T-cell (primary cell): ENCODE data around the gene C4BPA. TPM values are rescaled to one million over a fixed set of nuclear protein-coding genes. Genes with fewer than 3 reads are reported as not detected.
A peak's percentile ranks its signal among the peaks of the same experiment; 100 is the strongest.

Experiments used
- ATAC-seq, 4 experiments: fragments of 200-7000 bp in 3 of 4; fragments of 150-1000 bp in 1 of 4; cut with Tn5 transposase; replicated peaks in 1 of 4; 1 replicate in 3 of 4; 2 replicates in 1 of 4; pipeline ENCODE4 v1.10.0; 2021; ENCODE audit warnings: moderate library complexity in 3 of 4, mild to moderate bottlenecking in 2 of 4, moderate number of reproducible peaks in 1 of 4
- CTCF ChIA-PET, 2 donors: fragments of 300-600 bp; sonication (Branson Sonifier 250); formaldehyde crosslinking; loops; one replicate each; lab custom pipeline; 2022; ENCODE audit warnings: antibody characterized with exemption in 2 of 2; lab: Charles Lee
- POLR2A ChIA-PET, 2 donors: fragments of 300-600 bp; sonication (Branson Sonifier 250); formaldehyde crosslinking; loops; one replicate each; lab custom pipeline; 2022; ENCODE audit warnings: antibody characterized with exemption in 2 of 2; lab: Charles Lee
- DNase-seq, 35 experiments: peaks; one replicate each; pipeline versions ENCODE4 v3.0.0 to v3.0.0-alpha.2; 2013 to 2023
- H3K27ac ChIP-seq: one replicate; pipeline ENCODE4 v1.5.1; 2013; ENCODE audit warnings: low read length
- H3K27me3 ChIP-seq, 2 experiments: replicated peaks in 1 of 2; 1 replicate in 1 of 2; 2 replicates in 1 of 2; pipeline versions ENCODE4 v1.6.1 to v1.7.0; 2013; ENCODE audit warnings: low read length in 1 of 2, mixed read lengths in 1 of 2; ENCODE audit not compliant: control insufficient read depth in 2 of 2, insufficient read depth in 2 of 2; ENCODE audit errors: extremely low read depth in 1 of 2
- H3K36me3 ChIP-seq, 2 donors: 1 replicate in 1 of 2; 2 replicates in 1 of 2; pipeline versions ENCODE4 v1.6.1 to v1.7.0; 2013; ENCODE audit warnings: low read length in 1 of 2; ENCODE audit not compliant: control insufficient read depth in 2 of 2, insufficient read depth in 1 of 2; ENCODE audit errors: extremely low read depth in 1 of 2
- H3K4me1 ChIP-seq, 2 experiments: 1 replicate in 1 of 2; 2 replicates in 1 of 2; pipeline versions ENCODE4 v1.6.1 to v1.7.0; 2013; ENCODE audit warnings: low read length in 2 of 2, mixed read lengths in 1 of 2; ENCODE audit not compliant: insufficient read depth in 2 of 2, control insufficient read depth in 1 of 2; ENCODE audit errors: extremely low read depth in 1 of 2
- H3K4me3 ChIP-seq, 2 donors: 1 replicate in 1 of 2; 2 replicates in 1 of 2; pipeline versions ENCODE4 v1.5.1 to v1.7.0; 2013; ENCODE audit warnings: mild to moderate bottlenecking in 2 of 2, low read length in 1 of 2, moderate library complexity in 1 of 2; ENCODE audit not compliant: control insufficient read depth in 1 of 2; ENCODE audit errors: extremely low read depth in 1 of 2
- H3K9me3 ChIP-seq: 2 replicates; pipeline ENCODE4 v1.7.0; 2013
- H3K27ac Mint-ChIP-seq, 2 donors: one replicate each; pipeline ENCODE4 v1.8.0; 2020 to 2021; ENCODE audit warnings: mild to moderate bottlenecking in 2 of 2, mixed read lengths in 2 of 2
- H3K27me3 Mint-ChIP-seq, 2 donors: one replicate each; pipeline ENCODE4 v1.8.0; 2021 to 2022; ENCODE audit warnings: mixed read lengths in 2 of 2
- H3K36me3 Mint-ChIP-seq: one replicate; pipeline ENCODE4 v1.8.0; 2021; ENCODE audit warnings: mixed read lengths
- H3K4me1 Mint-ChIP-seq, 3 donors: one replicate each; pipeline ENCODE4 v1.8.0; 2020 to 2022; ENCODE audit warnings: mixed read lengths in 3 of 3, mild to moderate bottlenecking in 1 of 3
- H3K4me3 Mint-ChIP-seq, 3 donors: one replicate each; pipeline ENCODE4 v1.8.0; 2020 to 2022; ENCODE audit warnings: mild to moderate bottlenecking in 3 of 3, mixed read lengths in 3 of 3, moderate library complexity in 3 of 3
- H3K9me3 Mint-ChIP-seq, 3 donors: one replicate each; pipeline ENCODE4 v1.8.0; 2020 to 2022; ENCODE audit warnings: mixed read lengths in 3 of 3
- WGBS: methylation state at CpG from one replicate; pipeline ENCODE4 v1.1.5; 2013; ENCODE audit warnings: missing lambda C conversion rate; ENCODE audit not compliant: insufficient coverage; 5-methylcytosine and 5-hydroxymethylcytosine counted together
- total RNA-seq, 35 experiments: library from RNA in 6 of 35; stranded (reverse) in 6 of 35; fragments of 120-200 nt in 1 of 35; gene quantifications; one replicate each; pipeline versions ENCODE4 v1.2.1 to v1.2.4 and lab custom pipeline; 2013 to 2026

Gene C4BPA
- total RNA-seq, 5 donors from 2014 or later (not counting 1 experiment from before 2014, with no cell fraction given), result 0.60 to 0.72 (median 0.70) TPM; not detected in 2

- no CpG with 5 or more reads among the region's 4 CpGs for WGBS
- no peaks in the 10 kb centered on the region for H3K27me3 ChIP-seq
- H3K36me3 ChIP-seq, result no peaks in the 10 kb centered on the region
- no peak overlapping the region for H3K27ac ChIP-seq
- Mint-ChIP-seq H3K36me3 (no peaks in the 10 kb centered on the region), H3K4me3 (no peak overlapping the region), H3K27me3 (no peaks in the 10 kb centered on the region), H3K4me1 (peaks cover 0 to 3% (median 0%) of the 10 kb centered on the region in 3 donors), H3K27ac (no peak overlapping the region), H3K9me3 (peaks cover 0 to 4% (median 0%) of the 10 kb centered on the region in 3 donors)
- ATAC-seq (no peak), DNase-seq (no peak)
- POLR2A ChIA-PET, result no interaction called here
- CTCF ChIA-PET, result no interaction called here
- no peaks in the 10 kb centered on the region for H3K9me3 ChIP-seq
- H3K4me1 ChIP-seq, result no peaks in the 10 kb centered on the region
- no peak overlapping the region for H3K4me3 ChIP-seq
Measured at GRCh38 chr1:207172885-207173284, 68.9 kb downstream of the C4BPA start.

GRCh38 chr1:207173396-207173795 is 69.4 kb downstream of the C4BPA start:
- Mint-ChIP-seq H3K9me3 (peaks cover 0 to 4% (median 0%) of the 10 kb centered on the region in 3 donors), H3K4me3 (no peak overlapping the region), H3K36me3 (no peaks in the 10 kb centered on the region), H3K27me3 (no peaks in the 10 kb centered on the region), H3K27ac (no peak overlapping the region), H3K4me1 (peaks cover 0 to 3% (median 0%) of the 10 kb centered on the region in 3 donors)
- POLR2A ChIA-PET, result no interaction called here
- Histone ChIP-seq H3K27me3 (no peaks in the 10 kb centered on the region), H3K4me3 (no peak overlapping the region), H3K27ac (no peak overlapping the region), H3K9me3 (no peaks in the 10 kb centered on the region), H3K36me3 (no peaks in the 10 kb centered on the region), H3K4me1 (no peaks in the 10 kb centered on the region)
- DNase-seq, result no peak
- WGBS, result no CpG with 5 or more reads among the region's 4 CpGs
- CTCF ChIA-PET, result no interaction called here
- ATAC-seq, result no peak

GRCh38 chr1:207174913-207175312 is 70.9 kb downstream of the C4BPA start:
- Histone ChIP-seq H3K4me1 (no peaks in the 10 kb centered on the region), H3K27me3 (no peaks in the 10 kb centered on the region), H3K27ac (no peak overlapping the region), H3K36me3 (no peaks in the 10 kb centered on the region), H3K4me3 (no peak overlapping the region), H3K9me3 (no peaks in the 10 kb centered on the region)
- 93% methylated on average over 2 of the region's 4 CpGs for WGBS
- H3K36me3 Mint-ChIP-seq, result no peaks in the 10 kb centered on the region
- POLR2A ChIA-PET, result no interaction called here
- DNase-seq (no peak), ATAC-seq (no peak)
- no peaks in the 10 kb centered on the region for H3K27me3 Mint-ChIP-seq
- CTCF ChIA-PET, result no interaction called here
- H3K4me1 Mint-ChIP-seq, result peaks cover 0 to 3% (median 0%) of the 10 kb centered on the region in 3 donors
- no peaks in the 10 kb centered on the region for H3K9me3 Mint-ChIP-seq
- no peak overlapping the region for H3K27ac Mint-ChIP-seq
- no peak overlapping the region for H3K4me3 Mint-ChIP-seq

- ChIA-PET POLR2A (no interaction called here), CTCF (interaction anchor here in 1 of 2 donors (0.7 kb wide), 1 partner anchor 209 kb away, joined by 3 read pairs; no protein-coding TSS in a partner anchor)
- Histone ChIP-seq H3K4me3 (no peak overlapping the region), H3K36me3 (no peaks in the 10 kb centered on the region), H3K27ac (no peak overlapping the region), H3K9me3 (no peaks in the 10 kb centered on the region), H3K4me1 (no peaks in the 10 kb centered on the region), H3K27me3 (no peaks in the 10 kb centered on the region)
- WGBS, result no CpG with 5 or more reads among the region's 2 CpGs
- no peak for ATAC-seq
- DNase-seq, result no peak
- Mint-ChIP-seq H3K4me3 (no peak overlapping the region), H3K9me3 (no peaks in the 10 kb centered on the region), H3K4me1 (peaks cover 0 to 2% (median 0%) of the 10 kb centered on the region in 3 donors), H3K36me3 (no peaks in the 10 kb centered on the region), H3K27ac (no peak overlapping the region), H3K27me3 (no peaks in the 10 kb centered on the region)
Measured at GRCh38 chr1:207179036-207179435, 75.0 kb downstream of the C4BPA start.

GRCh38 chr1:207181847-207182246 is 77.8 kb downstream of the C4BPA start:
- ATAC-seq, result peak in 2 of 4 experiments; percentile 30 to 46
- peaks cover 0 to 2% (median 0%) of the 10 kb centered on the region in 3 donors for H3K4me1 Mint-ChIP-seq
- Histone ChIP-seq H3K4me1 (no peaks in the 10 kb centered on the region), H3K9me3 (no peaks in the 10 kb centered on the region), H3K27me3 (no peaks in the 10 kb centered on the region), H3K27ac (no peak overlapping the region), H3K36me3 (no peaks in the 10 kb centered on the region), H3K4me3 (no peak overlapping the region)
- ChIA-PET POLR2A (interaction anchor here in 1 of 2 donors (0.6 kb wide), 1 partner anchor 83 kb away, joined by 3 read pairs; no protein-coding TSS in a partner anchor), CTCF (interaction anchor here (0.8 to 1.5 kb wide), 3 partner anchors 154 to 223 kb away, joined by 4 to 7 read pairs (median 4); no protein-coding TSS in a partner anchor)
- H3K36me3 Mint-ChIP-seq, result no peaks in the 10 kb centered on the region
- no peaks in the 10 kb centered on the region for H3K27me3 Mint-ChIP-seq
- DNase-seq, result peak in 1 of 35 experiments; percentile 42
- no peaks in the 10 kb centered on the region for H3K9me3 Mint-ChIP-seq
- H3K27ac Mint-ChIP-seq, result no peak overlapping the region
- H3K4me3 Mint-ChIP-seq, result no peak overlapping the region

- H3K4me3 ChIP-seq, result no peak overlapping the region
- CTCF ChIA-PET, result interaction anchor here (0.7 to 1.0 kb wide), 2 partner anchors 9 to 221 kb away, joined by 4 to 5 read pairs; no protein-coding TSS in a partner anchor
- POLR2A ChIA-PET, result interaction anchor here in 1 of 2 donors (0.7 kb wide), 1 partner anchor 8 kb away, joined by 3 read pairs; no protein-coding TSS in a partner anchor
- peaks cover 3 to 7% (median 4%) of the 10 kb centered on the region in 3 donors for H3K9me3 Mint-ChIP-seq
- DNase-seq (no peak), ATAC-seq (no peak)
- no peak overlapping the region for H3K4me3 Mint-ChIP-seq
- WGBS, result no CpG with 5 or more reads among the region's 1 CpG
- H3K4me1 Mint-ChIP-seq, result peaks cover 14 to 25% (median 18%) of the 10 kb centered on the region in 3 donors
- no peaks in the 10 kb centered on the region for H3K27me3 Mint-ChIP-seq
- H3K4me1 ChIP-seq, result peaks cover 0 to 6% of the 10 kb centered on the region in 2 experiments
- H3K27ac ChIP-seq, result no peak overlapping the region
- H3K36me3 Mint-ChIP-seq, result no peaks in the 10 kb centered on the region
- no peak overlapping the region for H3K27ac Mint-ChIP-seq
- H3K36me3 ChIP-seq, result no peaks in the 10 kb centered on the region
- no peaks in the 10 kb centered on the region for H3K9me3 ChIP-seq
- H3K27me3 ChIP-seq, result no peaks in the 10 kb centered on the region
Measured at GRCh38 chr1:207186503-207186902, 82.5 kb downstream of the C4BPA start.
